Aorta (tissue), 5 donors: ENCODE measurements around the gene MTHFS. TPM values are rescaled to one million over a fixed set of nuclear protein-coding genes. Genes with fewer than 3 reads are reported as not detected.

Experiments used
- ATAC-seq: fragments of 200-7000 bp; cut with Tn5 transposase; one replicate; pipeline ENCODE4 v1.9.1; 2022; ENCODE audit warnings: moderate library complexity; ENCODE audit not compliant: low FRiP score
- DNase-seq, 2 donors: peaks; one replicate each; pipeline ENCODE4 v3.0.0-alpha.2; 2020
- H3K27ac ChIP-seq, 2 donors: one replicate each; pipeline ENCODE4 v1.5.1; 2013; ENCODE audit warnings: low read length in 2 of 2, mild to moderate bottlenecking in 2 of 2, moderate library complexity in 2 of 2, control low read depth in 1 of 2, inconsistent platforms in 1 of 2, low read depth in 1 of 2
- H3K27me3 ChIP-seq, 2 donors: one replicate each; pipeline ENCODE4 v1.6.1; 2013; ENCODE audit warnings: control low read depth in 1 of 2, low read length in 1 of 2, mild to moderate bottlenecking in 1 of 2, moderate library complexity in 1 of 2; ENCODE audit not compliant: insufficient read depth in 2 of 2, control insufficient read depth in 1 of 2
- H3K36me3 ChIP-seq, 2 donors: one replicate each; pipeline ENCODE4 v1.6.1; 2013; ENCODE audit warnings: control low read depth in 1 of 2, low read length in 1 of 2, mild to moderate bottlenecking in 1 of 2; ENCODE audit not compliant: insufficient read depth in 2 of 2, control insufficient read depth in 1 of 2
- H3K4me1 ChIP-seq, 2 donors: one replicate each; pipeline ENCODE4 v1.6.1; 2013; ENCODE audit warnings: low read length in 2 of 2, control low read depth in 1 of 2, mild to moderate bottlenecking in 1 of 2, moderate library complexity in 1 of 2; ENCODE audit not compliant: insufficient read depth in 2 of 2, control insufficient read depth in 1 of 2
- H3K4me3 ChIP-seq, 2 donors: one replicate each; pipeline ENCODE4 v1.5.1; 2013; ENCODE audit warnings: low read length in 2 of 2, control low read depth in 1 of 2, mild to moderate bottlenecking in 1 of 2
- H3K9me3 ChIP-seq: one replicate; pipeline ENCODE4 v1.6.1; 2013; ENCODE audit warnings: mild to moderate bottlenecking, low read length; ENCODE audit not compliant: control insufficient read depth
- WGBS, 2 donors: extraction: QIAGEN DNeasy Blood & Tissue Kit; methylation state at CpG; one replicate each; pipeline ENCODE4 v1.1.7; 2013; 5-methylcytosine and 5-hydroxymethylcytosine counted together
- intact Hi-C, 2 donors: fragments of 100-400 bp; cut with DNase I; formaldehyde crosslinking; loops; one replicate each; pipeline versions ENCODE4 v1.14.2 to v1.15.0; 2022
- polyA plus RNA-seq, 2 donors: library from polyadenylated mRNA; stranded (reverse); fragments of 200-250 nt; gene quantifications; one replicate each; pipeline ENCODE4 v1.2.3, GENCODE V29; 2013
- total RNA-seq, 2 donors: library from RNA; stranded (reverse); fragmentation: NEBNext Ultra II Directional; extraction: Animal tissue kit (Norgen Biotek cat#: 25700); gene quantifications; one replicate each; pipeline ENCODE4 v1.2.1, GENCODE V29; 2021
- donor health status: healthy with polysubstance abuse.
- donor health status: Bipolar disorder and iron deficiency.
- donor health status: DM: no; HTN: no; CAD: no.
- donor health status: DM: no; HTN: no; CAD: no.
- donor health status: DM: yes; HTN: yes; CAD: no.

The MTHFS gene
- total and polyA plus RNA-seq, 4 donors: 8.6 to 50.2 (median 19.1) TPM

DNA sequence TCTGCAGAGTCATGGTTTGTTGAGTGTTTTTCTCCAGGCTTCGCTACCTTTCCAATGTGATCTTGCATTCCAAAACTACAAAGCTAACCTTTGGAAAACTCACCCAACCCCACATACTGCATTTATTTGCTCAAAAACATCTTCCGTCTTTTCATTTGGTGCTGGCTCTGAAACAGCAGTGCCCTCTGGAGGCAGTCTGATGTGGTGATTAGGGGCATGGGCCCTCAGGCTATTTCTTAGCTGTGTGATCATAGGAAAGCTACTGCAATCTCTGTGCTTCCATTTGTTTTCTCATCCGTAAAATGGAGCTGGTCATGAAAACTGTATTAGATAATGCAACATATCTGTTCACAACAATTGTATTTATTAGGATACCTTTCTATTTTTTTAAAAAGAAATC is 47.0 kb downstream of the MTHFS start:
- no peak overlapping the region for H3K27ac ChIP-seq
- intact Hi-C loops: loop anchor here in 1 of 2 donors (5.0 kb wide), 1 partner anchor 467 kb away; no protein-coding TSS in a partner anchor
- H3K4me3 ChIP-seq: no peak overlapping the region
- H3K4me1 ChIP-seq: no peaks in the 10 kb centered on the region
- H3K27me3 ChIP-seq: no peaks in the 10 kb centered on the region
- 80 to 84% methylated on average over 3 of the region's 3 CpGs for WGBS, 2 donors
- no peaks in the 10 kb centered on the region for H3K9me3 ChIP-seq
- no peak for DNase-seq
- no peak for ATAC-seq
- no peaks in the 10 kb centered on the region for H3K36me3 ChIP-seq

DNA sequence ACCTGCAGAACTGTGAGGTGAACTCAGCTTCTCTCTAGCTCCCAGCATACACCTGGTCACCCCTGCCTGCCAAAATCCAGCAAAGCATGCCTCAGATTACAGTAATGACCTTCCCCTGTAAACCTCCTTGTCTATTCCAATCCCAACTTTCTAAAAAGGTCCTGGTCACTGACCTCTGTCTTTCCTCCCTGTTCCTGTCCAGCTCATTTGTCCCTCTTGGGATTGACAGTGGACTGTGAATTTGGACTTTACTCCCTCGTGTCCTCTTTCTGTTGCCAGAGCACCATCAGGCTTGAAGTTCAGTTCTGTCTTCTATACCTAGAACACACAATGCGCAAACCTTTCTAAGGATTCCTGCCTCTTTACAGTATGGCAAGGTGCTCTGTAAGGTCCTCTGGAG is 50.3 kb downstream of the MTHFS start:
- DNase-seq: no peak
- H3K9me3 ChIP-seq: no peaks in the 10 kb centered on the region
- no peaks in the 10 kb centered on the region for H3K4me1 ChIP-seq
- 95 to 97% methylated on average over 2 of the region's 2 CpGs for WGBS, 2 donors
- H3K4me3 ChIP-seq: no peak overlapping the region
- intact Hi-C loops: no loop called here
- ATAC-seq: no peak
- no peaks in the 10 kb centered on the region for H3K27me3 ChIP-seq
- H3K36me3 ChIP-seq: peaks cover 0 to 4% of the 10 kb centered on the region in 2 donors
- H3K27ac ChIP-seq: no peak overlapping the region

DNA sequence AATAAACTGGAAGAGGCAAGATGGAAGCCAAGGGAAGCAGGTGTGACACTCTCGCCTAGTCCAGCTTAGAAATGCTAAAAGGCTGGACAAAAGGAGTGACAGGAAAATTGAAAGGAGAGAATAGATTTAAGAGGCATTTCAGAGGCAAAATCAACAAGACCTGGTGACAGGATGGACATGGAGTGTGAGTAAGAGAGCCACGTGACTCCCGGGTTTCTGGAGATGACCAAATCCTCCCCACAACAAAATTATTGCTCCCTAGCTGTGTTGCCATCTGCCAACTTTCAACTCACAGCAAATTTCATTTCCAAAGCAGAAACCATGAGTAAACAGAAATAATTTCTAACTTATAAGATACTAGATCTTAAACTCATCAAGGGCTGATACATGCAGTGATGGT is 52.6 kb downstream of the MTHFS start:
- Histone ChIP-seq H3K27me3 (no peaks in the 10 kb centered on the region), H3K9me3 (no peaks in the 10 kb centered on the region), H3K4me3 (no peak overlapping the region), H3K27ac (no peak overlapping the region), H3K4me1 (no peaks in the 10 kb centered on the region), H3K36me3 (peaks cover 0 to 4% of the 10 kb centered on the region in 2 donors)
- 74 to 92% methylated on average over 3 of the region's 3 CpGs for WGBS, 2 donors
- no peak for ATAC-seq
- intact Hi-C loops: no loop called here
- no peak for DNase-seq

DNA sequence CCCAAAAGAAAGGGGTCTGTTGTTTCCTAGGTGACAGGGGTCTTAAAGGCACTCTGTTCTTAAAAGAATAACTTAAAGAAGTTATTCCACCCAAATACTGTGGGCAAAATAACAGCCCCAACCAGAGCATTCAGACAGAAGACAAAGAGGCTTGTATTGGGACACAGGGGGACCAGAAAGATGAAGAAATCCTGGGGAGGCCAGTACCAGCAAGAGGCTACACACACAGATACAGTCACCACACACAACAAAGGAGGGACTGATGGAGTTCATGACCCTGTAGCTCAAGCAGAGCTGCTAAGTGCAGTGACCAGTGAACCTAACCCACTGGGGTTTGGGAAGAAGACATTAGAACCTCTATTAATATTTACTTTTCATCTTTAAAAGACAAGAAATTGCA is 59.0 kb downstream of the MTHFS start:
- Histone ChIP-seq H3K27me3 (no peaks in the 10 kb centered on the region), H3K27ac (no peak overlapping the region), H3K36me3 (peaks cover 0 to 3% of the 10 kb centered on the region in 2 donors), H3K4me1 (no peaks in the 10 kb centered on the region), H3K9me3 (no peaks in the 10 kb centered on the region), H3K4me3 (no peak overlapping the region)
- intact Hi-C loops: no loop called here
- DNase-seq (no peak), ATAC-seq (no peak)

DNA sequence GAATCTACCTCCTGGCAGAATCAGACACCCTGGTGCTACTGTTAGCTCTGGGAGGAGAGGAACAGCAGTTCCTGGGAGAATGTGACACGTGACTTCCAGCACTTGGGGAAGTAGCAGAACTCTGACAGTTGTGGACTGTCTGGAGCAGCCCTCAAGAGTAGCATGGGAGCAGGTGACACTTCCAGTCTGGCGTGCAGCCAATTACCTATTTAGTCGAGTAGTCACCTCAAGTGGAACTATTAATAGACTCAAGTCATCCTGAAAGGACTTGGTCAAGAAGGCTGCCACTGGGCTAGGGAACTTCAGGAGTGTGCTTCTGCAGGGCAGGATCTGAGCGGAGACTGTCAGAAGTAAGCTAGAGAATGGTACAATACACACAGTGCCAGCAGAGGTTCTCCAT is 62.3 kb downstream of the MTHFS start:
- WGBS, 2 donors: 71 to 76% methylated on average over 4 of the region's 4 CpGs
- no peak for ATAC-seq

DNA sequence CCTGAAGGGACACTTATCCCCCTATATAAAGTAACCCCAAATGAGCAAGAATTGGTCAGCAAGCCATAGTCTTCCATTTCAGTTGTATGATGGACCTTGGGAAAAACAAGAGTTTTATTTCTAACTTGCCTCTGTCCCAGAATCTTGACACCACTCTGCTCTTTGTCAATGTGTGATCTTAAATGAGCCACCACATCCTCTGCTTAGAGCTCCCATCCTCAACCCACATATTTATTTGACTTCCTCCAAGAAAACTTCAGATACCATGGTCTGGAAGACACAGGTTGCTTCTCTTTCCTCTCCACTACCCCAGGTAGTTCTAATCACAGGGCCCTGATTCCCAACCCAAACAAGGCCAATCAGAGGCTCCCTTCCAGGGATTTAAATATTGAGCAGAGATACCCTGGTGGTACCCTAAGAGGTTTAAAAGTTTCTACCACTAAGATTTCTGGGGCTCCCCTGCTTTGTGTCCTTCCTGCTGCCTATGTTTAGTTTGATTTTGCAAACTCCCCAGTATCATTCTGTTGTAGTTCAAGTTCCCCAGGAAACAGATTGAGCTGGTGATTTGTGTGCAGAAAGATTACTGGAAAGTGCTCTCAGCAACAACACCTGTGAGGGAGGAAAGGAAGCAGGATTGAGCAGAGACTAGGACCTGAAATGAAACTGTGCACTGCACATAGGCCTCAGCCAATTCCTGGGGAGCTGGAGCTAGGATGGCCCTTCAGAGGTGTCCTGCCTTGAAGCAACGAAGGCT is 64.3 kb downstream of the MTHFS start:
- no peak overlapping the region for H3K27ac ChIP-seq

More for the DNA sequence above, 62.3 kb downstream of the MTHFS start:
- no peak for DNase-seq
- no peaks in the 10 kb centered on the region for H3K4me1 ChIP-seq
- H3K9me3 ChIP-seq: no peaks in the 10 kb centered on the region
- no peaks in the 10 kb centered on the region for H3K27me3 ChIP-seq
- H3K36me3 ChIP-seq: peaks cover 0 to 3% of the 10 kb centered on the region in 2 donors
- H3K4me3 ChIP-seq: no peak overlapping the region
- no peak overlapping the region for H3K27ac ChIP-seq
- intact Hi-C loops: no loop called here

DNA sequence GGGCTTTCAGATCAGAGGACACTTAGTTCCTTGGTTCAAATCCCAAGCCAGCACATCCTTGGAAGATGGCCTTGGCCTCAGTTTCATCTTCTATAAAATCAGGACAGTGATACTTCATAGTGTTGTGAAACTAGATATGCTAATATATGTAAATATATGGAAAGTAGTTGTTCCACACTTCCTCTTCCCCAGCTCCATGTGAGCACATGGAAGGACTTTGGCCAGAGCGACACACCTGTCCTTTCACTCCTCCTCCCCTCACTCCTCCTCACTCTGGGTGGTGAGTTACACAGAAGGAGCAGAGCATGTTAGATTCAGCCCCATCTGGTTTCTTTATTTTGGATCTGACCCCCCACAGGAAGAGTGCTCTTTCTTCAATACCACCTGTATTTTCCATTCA is 65.2 kb downstream of the MTHFS start:
- no peak overlapping the region for H3K27ac ChIP-seq
- H3K4me3 ChIP-seq: no peak overlapping the region
- intact Hi-C loops: no loop called here
- ATAC-seq (no peak), DNase-seq (no peak)
- H3K4me1 ChIP-seq: no peaks in the 10 kb centered on the region
- H3K36me3 ChIP-seq: peaks cover 0 to 2% of the 10 kb centered on the region in 2 donors
- H3K27me3 ChIP-seq: no peaks in the 10 kb centered on the region
- H3K9me3 ChIP-seq: no peaks in the 10 kb centered on the region
- WGBS, 2 donors: 98 to 100% methylated on average over 1 of the region's 1 CpG

More for the DNA sequence above, 64.3 kb downstream of the MTHFS start:
- H3K4me1 ChIP-seq: no peaks in the 10 kb centered on the region
- no peaks in the 10 kb centered on the region for H3K9me3 ChIP-seq
- no peak for ATAC-seq
- H3K36me3 ChIP-seq: peaks cover 0 to 2% of the 10 kb centered on the region in 2 donors
- no peaks in the 10 kb centered on the region for H3K27me3 ChIP-seq
- H3K4me3 ChIP-seq: no peak overlapping the region
- intact Hi-C loops: no loop called here
- 98 to 100% methylated on average over 1 of the region's 1 CpG for WGBS, 2 donors
- no peak for DNase-seq

DNA sequence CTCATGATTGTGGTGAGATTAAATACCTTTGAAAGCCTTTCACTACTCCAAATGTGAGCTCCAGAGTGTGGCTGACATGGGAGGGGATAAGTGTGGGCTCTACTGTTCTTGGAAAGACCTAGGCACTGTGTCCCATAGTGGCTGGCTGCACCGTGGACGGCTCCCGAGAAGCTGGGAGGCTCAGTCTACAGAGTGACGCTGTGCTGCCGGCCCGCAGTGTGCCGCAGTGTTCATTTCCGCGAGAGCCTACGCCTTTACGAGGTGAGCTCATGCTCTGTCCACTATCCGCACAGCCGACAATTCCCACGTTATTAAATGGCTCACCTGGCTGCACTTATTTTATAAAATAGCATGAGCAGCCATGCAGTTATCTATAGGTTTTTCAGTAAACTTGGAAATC is 66.9 kb downstream of the MTHFS start:
- Histone ChIP-seq H3K4me1 (no peaks in the 10 kb centered on the region), H3K9me3 (no peaks in the 10 kb centered on the region), H3K27me3 (no peaks in the 10 kb centered on the region), H3K36me3 (peaks cover 0 to 2% of the 10 kb centered on the region in 2 donors), H3K27ac (no peak overlapping the region), H3K4me3 (no peak overlapping the region)
- intact Hi-C loops: no loop called here
- 94 to 98% methylated on average over 14 of the region's 14 CpGs for WGBS, 2 donors
- no peak for ATAC-seq
- DNase-seq: no peak

DNA sequence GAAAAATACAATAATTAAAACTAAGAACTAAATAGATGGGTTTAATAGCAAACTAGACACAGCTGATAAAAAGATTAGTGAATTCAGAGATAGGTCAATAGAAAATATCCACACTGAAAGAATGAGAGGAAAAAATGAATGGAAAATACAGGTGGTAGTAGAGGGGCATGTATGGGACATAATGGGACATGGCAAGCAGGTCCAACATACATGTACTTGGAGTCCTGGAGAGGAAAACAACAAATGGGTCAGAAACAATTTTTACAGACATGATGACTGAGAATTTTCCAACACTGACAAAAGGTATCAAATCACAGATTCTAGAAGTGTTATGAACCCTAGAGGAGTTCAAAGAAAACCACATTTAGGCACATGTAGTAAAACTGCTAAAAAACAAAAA is 68.4 kb downstream of the MTHFS start:
- Histone ChIP-seq H3K36me3 (no peaks in the 10 kb centered on the region), H3K4me1 (no peaks in the 10 kb centered on the region), H3K4me3 (no peak overlapping the region), H3K27me3 (no peaks in the 10 kb centered on the region), H3K27ac (no peak overlapping the region), H3K9me3 (no peaks in the 10 kb centered on the region)
- intact Hi-C loops: no loop called here
- no peak for ATAC-seq
- no peak for DNase-seq
